Ishikawa (cell line): Measurements from ENCODE around the gene NDOR1.
A peak's percentile ranks its signal among the peaks of the same experiment; 100 is the strongest.

Experiments
- CEBPB ChIP-seq: IDR thresholded peaks from 2 replicates; pipeline ENCODE4 v1.6.1; 2012
- EGR1 ChIP-seq: IDR thresholded peaks from 2 replicates; pipeline ENCODE4 v1.6.1; 2012
- EP300 ChIP-seq: IDR thresholded peaks from 2 replicates; pipeline ENCODE4 v1.6.1; 2012; ENCODE audit warnings: borderline replicate concordance
- FOXM1 ChIP-seq: IDR thresholded peaks from 2 replicates; pipeline ENCODE4 v1.6.1; 2012; ENCODE audit warnings: low read depth, borderline replicate concordance
- NFIC ChIP-seq: IDR thresholded peaks from 2 replicates; pipeline ENCODE4 v1.6.1; 2012
- TCF12 ChIP-seq: IDR thresholded peaks from 2 replicates; pipeline ENCODE4 v1.6.1; 2012; ENCODE audit warnings: low read depth
- YY1 ChIP-seq: IDR thresholded peaks from 2 replicates; pipeline ENCODE4 v1.6.1; 2012; ENCODE audit warnings: low read depth
- ZBTB7A ChIP-seq: IDR thresholded peaks from 2 replicates; pipeline ENCODE4 v1.6.1; 2012; ENCODE audit warnings: low read depth
- TF ChIP-seq, protein P1 (sequence below): IDR thresholded peaks from 2 replicates; pipeline ENCODE4 v1.6.1; 2012; ENCODE audit warnings: low read depth, mild to moderate bottlenecking
- TF ChIP-seq, protein P2 (sequence below): IDR thresholded peaks from 2 replicates; pipeline ENCODE4 v1.6.1; 2012

Gene NDOR1

DNA sequence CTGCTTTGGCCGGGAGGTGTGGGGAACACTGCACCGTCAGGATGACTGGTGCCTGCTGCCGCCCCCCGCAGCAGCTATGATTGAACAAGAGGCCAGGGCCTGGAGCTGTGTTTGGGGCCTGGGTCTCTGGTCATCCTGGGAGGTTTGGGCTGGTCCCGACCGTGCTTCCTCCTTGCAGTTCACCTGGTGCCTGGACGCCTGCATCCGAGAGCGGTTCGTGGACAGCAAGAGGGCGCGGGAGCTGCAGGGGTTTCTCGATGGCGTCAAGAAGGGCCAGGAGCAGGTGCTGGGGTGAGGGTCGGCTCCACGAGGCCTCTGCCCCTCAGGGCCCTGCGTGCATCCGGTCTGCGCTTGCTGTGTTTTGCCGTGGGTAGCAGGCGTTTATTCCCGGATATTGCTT is 58.6 kb downstream of the NDOR1 start:
- TF ChIP-seq ZBTB7A (no peak), EGR1 (no peak), FOXM1 (no peak), EP300 (no peak), YY1 (no peak), CEBPB (no peak)
- TF ChIP-seq, protein P1, sequence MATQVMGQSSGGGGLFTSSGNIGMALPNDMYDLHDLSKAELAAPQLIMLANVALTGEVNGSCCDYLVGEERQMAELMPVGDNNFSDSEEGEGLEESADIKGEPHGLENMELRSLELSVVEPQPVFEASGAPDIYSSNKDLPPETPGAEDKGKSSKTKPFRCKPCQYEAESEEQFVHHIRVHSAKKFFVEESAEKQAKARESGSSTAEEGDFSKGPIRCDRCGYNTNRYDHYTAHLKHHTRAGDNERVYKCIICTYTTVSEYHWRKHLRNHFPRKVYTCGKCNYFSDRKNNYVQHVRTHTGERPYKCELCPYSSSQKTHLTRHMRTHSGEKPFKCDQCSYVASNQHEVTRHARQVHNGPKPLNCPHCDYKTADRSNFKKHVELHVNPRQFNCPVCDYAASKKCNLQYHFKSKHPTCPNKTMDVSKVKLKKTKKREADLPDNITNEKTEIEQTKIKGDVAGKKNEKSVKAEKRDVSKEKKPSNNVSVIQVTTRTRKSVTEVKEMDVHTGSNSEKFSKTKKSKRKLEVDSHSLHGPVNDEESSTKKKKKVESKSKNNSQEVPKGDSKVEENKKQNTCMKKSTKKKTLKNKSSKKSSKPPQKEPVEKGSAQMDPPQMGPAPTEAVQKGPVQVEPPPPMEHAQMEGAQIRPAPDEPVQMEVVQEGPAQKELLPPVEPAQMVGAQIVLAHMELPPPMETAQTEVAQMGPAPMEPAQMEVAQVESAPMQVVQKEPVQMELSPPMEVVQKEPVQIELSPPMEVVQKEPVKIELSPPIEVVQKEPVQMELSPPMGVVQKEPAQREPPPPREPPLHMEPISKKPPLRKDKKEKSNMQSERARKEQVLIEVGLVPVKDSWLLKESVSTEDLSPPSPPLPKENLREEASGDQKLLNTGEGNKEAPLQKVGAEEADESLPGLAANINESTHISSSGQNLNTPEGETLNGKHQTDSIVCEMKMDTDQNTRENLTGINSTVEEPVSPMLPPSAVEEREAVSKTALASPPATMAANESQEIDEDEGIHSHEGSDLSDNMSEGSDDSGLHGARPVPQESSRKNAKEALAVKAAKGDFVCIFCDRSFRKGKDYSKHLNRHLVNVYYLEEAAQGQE, result no peak

DNA sequence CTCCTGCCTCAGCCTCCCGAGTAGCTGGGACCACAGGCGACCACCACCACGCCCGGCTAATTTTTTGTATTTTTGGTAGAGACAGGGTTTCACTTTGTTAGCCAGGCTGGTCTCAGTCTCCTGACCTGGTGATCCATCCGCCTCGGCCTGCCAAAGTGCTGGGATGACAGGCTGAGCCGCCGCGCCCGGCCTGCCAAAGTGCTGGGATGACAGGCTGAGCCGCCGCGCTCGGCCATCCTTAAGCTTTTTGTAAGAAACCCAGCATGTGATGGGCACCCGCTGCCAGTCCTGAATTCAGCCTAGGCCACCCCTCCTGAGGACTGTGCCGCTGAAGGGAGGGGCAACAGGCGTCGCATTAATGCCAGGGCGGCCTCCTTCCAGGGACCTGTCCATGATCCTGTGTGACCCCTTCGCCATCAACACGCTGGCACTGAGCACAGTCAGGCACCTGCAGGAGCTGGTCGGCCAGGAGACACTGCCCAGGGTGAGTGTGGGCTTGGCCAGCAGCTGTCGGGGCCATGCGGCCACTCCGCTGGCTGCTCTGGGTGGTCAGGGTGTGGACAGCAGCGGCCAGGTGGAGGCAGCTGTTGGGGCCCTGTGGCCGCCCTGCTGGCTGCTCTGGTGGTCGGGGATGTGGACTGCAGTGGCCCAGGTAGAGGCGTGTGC is 60.1 kb downstream of the NDOR1 start:
- TF ChIP-seq, protein P2, sequence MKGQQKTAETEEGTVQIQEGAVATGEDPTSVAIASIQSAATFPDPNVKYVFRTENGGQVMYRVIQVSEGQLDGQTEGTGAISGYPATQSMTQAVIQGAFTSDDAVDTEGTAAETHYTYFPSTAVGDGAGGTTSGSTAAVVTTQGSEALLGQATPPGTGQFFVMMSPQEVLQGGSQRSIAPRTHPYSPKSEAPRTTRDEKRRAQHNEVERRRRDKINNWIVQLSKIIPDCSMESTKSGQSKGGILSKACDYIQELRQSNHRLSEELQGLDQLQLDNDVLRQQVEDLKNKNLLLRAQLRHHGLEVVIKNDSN, result no peak
- no peak for TF ChIP-seq CEBPB

DNA sequence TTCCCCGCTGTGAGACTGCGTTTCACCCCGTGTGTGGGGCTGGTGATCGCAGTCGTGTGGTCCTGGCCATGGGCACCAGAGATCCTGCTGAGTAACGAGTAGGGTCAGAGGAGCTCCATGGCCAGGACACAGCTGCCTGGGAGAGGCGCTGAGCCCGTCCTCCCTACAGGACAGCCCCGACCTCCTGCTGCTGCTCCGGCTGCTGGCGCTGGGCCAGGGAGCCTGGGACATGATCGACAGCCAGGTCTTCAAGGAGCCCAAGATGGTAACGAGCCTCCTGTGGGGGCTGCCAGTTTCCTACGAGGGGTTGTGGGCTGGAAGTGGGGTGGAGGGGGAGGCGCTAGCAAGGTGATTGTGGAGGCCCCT is 60.6 kb downstream of the NDOR1 start:
- TF ChIP-seq NFIC (0 out of 2 replicates have a peak, but pooled peaks have one; percentile 18), TCF12 (no peak)
